GM21529 (cell line): ENCODE data around the gene AQP12A.

ENCODE experiments used
- ATAC-seq: cut with Tn5 transposase; IDR thresholded peaks from one replicate; pipeline ENCODE4 v1.9.1; 2021; ENCODE audit not compliant: unreplicated experiment

AQP12A gene

DNA sequence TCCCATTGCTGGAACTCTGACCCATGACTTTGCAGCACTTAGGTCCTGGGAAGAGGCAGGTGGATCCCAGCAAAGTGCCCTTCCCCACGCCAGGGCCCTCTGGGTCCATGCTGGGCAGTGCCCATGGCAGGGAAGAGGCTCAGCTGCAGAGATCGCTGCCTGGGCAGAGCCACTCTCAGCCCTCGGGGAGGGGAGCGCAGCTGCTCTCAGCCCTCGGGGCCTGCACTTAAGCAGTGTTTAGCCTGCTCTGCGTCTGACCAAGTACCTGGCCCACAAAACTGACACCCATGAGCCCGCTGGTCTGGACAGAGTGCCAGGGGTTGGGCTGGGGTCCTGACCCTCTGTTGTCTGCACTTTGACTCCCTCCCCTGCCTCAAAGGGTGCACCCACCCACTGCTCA, 46.3 kb downstream of the AQP12A start:
- no peak for ATAC-seq

DNA sequence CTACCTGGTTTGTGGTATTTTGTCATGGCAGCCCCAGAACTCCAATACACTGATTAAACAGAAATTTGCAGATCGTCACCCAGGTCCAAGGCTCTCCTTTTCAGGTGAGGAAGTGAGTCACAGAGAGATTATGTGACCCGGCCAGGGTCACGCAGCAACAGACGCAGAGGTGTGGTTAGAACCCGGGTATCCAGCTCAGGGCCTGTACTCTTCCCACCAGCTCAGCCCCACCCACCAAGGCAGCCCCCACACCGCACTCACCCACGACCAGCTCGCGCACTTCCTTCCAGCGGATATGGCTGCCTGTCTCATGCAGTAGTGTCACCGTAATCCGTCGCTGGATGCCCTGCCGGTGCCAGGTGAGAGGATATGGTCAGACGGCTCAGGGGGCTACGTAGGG, 48.1 kb downstream of the AQP12A start:
- ATAC-seq: no peak

DNA sequence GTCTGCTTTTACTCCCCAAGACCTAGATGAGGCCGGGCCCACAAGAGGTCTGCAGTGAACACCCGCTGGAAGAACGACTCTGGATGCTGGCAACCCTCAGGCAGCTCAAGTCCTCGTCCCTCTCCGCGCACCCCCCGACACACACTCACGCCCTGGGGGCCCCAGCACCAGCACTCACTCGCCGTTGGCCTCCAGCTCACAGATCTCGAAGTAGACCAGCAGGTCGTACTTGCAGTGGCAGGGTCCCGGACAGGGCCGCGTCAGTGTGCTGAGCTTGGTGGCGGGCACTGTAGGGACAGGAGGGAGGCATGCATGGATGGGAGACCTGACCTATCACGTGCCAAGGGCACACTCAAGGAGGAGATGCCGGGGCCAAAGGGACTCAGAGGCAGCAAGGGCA, 49.4 kb downstream of the AQP12A start:
- no peak for ATAC-seq

DNA sequence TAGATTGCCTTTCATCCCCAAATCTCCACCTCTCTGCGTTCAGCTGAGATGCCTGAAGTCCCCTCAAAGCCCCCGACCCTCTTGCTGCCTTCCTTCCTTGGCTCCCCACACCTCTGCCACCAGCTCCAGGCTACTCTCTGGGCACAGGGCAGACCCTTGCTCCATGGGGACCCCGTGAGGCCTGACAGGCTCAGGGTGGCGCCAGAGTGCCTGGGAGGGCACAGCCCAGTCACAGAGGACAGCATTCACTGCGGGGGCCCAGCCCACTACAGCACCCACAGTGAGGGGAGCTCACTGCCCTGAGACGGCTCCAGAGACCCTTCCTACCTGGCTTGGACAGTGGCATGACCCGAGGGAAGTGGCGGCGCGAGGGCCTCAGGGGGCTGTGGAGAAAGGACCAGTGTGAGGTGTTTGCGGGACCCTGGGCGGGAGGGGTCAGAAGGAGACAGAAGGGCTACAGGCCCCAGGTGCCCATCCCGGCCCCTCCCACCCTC, 51.0 kb downstream of the AQP12A start:
- no peak for ATAC-seq

DNA sequence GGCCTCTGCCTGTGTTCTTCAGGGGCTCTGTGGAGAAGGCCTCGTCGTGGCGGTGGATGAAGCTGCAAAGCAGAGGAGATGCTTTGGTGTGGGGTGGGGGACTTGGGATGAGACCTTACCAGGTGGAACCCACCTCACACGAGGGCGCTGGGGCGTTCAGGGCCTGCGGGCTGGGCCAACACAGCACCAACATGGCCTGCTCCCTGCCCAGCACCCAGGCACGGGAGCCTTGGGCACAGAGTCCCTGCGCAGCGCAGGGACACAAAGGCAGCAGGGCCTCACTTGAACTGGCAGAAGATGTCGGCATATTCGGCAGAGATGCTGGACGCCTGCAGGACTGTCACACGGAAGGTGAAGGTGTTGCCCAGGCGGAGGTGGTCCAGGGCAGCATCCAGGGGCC, 53.8 kb downstream of the AQP12A start:
- ATAC-seq: no peak

DNA sequence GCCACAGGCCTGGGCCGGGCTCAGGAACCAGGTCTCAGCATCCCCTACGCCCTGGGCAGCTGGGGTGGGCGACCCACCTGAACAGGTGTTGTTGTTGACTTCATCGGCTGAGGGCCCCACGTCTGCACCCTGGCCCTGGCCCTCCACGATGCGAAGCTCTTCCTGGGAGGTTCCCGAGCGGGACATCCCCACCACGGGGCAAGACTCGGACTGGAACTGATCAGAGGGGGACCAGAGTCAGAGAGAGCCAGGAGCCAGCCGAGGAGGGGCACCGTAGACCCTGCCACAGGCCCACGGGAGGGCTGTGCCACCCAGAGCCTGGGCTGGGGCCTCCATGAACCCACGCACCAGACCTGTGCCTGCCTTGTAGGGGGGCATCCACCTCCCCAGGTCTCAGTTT, 54.3 kb downstream of the AQP12A start:
- ATAC-seq: no peak

DNA sequence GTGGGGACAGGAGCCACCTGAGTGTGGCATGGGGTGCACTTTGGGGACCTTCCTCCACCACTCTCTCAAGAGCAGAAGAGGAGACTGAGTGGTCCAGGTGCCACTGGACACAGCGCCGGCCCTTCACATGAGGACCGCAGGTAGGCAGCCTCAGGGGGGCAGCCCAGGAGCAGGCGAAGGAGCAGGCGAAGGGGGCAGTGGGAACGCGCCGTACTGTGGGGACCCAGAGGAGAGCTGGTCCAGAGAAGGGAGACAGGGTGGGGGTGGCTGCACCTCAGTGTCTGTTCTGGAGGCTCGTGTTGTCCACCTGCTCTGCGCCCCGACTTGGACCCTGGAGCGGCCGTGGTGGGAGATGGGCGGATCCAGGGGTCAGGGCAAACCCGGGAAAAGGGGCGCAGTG, 55.0 kb downstream of the AQP12A start:
- ATAC-seq: no peak

DNA sequence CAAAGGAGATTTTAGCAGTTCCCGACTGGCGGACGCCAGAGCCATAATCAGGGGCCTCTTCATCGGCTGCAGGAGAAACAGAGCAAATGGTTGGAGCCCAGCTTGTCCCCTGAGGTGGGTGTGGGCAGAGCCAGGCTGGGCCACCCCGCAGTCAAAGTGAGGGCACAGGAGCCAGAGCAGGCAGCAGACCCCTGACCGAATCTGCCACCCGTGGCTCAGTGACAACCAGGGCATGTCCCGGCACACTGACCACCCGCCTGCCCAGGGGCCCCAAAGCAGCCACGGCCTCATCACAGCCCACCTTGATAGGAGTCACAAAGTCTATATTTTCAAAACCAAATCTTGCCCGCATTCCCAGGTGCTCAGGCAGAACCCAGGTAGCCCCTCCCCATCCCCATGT, 55.6 kb downstream of the AQP12A start:
- no peak for ATAC-seq
